GM18951 (cell line): ENCODE data around the gene LIN54.
"Not testable (repeated sequence)": the region's sequence is repeated elsewhere in the genome, so short reads cannot be mapped to it uniquely, and the experiment has no call there.

ENCODE experiments used
- POLR2A ChIP-seq: IDR thresholded peaks from 4 replicates; pipeline ENCODE4 v1.6.1; 2011; ENCODE audit warnings: mild to moderate bottlenecking; ENCODE audit not compliant: insufficient read length, insufficient read depth; ENCODE audit errors: extremely low read depth
- in situ Hi-C: fragments of 300-500 bp; cut with MboI; formaldehyde crosslinking; loops from one replicate; pipeline ENCODE4 v1.12.0; 2022; ENCODE audit warnings: low sequenced_read_pairs, mixed read lengths, inconsistent platforms; ENCODE audit not compliant: unreplicated experiment

Gene LIN54

GRCh38 chr4:82947498-82947897, 63.1 kb downstream of the LIN54 start:
- in situ Hi-C loops, result no loop called here
- TF ChIP-seq POLR2A, result no peak

DNA sequence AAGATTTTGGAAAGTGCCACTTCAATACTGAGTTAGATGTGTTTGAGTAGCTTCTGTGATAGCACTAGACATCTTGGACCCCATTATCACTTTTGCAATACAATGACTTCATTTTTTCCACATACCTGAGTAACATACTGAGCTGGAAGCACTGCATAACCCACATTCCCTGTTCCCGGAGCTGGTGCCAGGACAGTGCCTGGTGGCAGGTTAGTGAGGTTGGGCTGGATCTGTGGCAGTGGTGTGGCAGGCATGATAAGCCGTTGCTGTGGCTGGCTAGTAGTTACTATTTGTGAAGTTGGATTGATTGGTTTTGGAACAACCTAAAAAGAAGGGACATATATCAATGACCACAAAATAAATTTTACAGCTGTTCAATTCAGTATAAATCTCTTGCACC, 71.2 kb downstream of the LIN54 start:
- in situ Hi-C loops, result no loop called here
- TF ChIP-seq POLR2A, result no peak

- in situ Hi-C loops, result no loop called here
- TF ChIP-seq POLR2A, result no peak
These were observed 76.2 kb downstream of the LIN54 start for GRCh38 chr4:82934441-82934840.

DNA sequence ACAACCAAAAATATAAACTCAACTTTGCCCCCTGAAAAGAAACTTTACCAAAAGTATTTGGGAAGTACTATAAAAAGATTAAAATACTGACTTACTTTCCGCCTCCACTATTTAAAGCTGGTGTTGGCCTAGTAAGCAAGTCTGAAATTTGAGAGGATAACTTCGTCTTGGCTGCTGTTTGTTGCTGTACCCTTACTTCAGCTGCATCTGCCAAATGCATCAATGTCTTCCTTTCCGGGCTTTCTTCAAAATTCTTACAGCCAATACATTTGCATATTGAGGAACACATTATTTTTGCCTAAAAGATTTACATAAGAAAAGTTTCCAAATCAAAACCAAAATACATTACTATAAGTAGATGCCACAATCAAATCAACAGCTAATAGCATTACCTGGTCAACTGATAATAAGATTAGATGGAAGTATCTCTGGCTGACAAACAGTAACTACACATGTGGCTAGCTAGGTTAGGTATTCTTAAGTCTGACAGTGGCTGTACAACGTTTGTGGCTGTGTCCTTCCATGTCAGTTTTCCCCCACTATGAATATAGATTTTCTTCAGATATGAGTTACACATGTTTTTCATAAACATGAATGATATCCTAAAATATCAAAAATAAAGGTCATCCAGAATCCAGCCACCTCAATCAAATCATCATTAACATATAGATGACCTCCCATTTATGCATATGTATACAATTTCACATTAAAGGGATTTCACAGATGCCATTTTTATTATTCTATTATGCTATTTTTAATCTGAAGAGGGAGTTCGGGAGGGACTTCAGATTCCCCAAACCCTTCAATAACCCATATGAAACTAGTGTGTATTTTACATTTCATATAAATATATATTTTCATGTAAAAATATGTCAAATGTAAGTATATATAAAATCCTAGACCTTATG, 79.5 kb downstream of the LIN54 start:
- TF ChIP-seq POLR2A, result no peak
- in situ Hi-C loops, result no loop called here

DNA sequence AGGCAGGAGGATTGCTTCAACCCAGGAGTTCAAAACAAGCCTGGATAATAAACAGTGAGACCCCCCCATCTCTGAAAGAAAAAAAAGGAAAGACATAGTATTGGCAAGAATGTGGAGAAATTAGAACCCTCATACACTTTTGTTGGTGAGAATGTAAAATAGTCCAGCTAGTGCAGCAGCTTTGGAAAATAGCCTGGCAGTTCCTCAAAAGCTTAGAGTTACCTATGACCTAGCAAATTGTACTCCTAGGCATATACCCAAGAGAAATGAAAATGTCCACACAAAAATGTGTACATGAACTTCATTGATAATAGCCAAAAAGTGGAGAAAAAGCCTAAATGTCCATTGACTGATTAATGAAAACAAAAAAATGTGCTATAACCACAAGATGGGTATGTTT, 88.8 kb downstream of the LIN54 start:
- TF ChIP-seq POLR2A, result no peak
- in situ Hi-C loops, result no loop called here

DNA sequence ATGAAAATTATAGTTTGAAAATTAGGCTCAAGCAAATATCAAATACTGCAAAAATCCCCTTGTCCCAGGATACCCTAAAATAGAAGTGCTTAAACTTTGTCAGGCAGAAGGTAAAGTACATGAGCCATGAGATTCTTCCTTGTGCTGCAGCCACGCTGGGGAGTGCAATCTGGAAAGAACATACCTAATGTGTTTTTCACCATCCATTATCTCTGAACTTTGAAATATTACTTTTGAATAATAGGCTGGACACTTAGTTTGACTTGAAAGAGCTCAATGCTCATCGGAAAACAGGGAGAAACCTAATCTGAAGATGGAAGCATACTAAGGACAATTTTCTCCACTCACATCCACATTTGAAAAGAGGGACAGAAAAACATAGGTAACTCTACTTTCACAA, 91.2 kb downstream of the LIN54 start:
- in situ Hi-C loops, result no loop called here
- no peak for TF ChIP-seq POLR2A

DNA sequence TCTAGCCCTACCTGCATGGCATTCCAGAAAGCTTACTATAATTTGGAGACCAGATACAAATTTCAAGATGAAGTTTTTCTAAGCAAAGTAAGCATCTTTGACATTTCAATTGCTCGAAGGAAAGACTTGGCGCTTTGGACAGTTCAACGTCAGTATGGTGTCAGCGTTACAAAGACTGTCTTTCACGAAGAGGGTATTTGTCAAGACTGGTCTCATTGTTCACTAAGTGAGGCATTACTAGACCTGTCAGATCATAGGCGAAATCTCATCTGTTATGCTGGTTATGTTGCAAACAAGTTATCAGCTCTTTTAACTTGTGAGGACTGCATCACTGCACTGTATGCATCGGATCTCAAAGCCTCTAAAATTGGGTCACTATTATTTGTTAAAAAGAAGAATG, 92.5 kb downstream of the LIN54 start:
- in situ Hi-C loops, result no loop called here
- TF ChIP-seq POLR2A, result no peak

DNA sequence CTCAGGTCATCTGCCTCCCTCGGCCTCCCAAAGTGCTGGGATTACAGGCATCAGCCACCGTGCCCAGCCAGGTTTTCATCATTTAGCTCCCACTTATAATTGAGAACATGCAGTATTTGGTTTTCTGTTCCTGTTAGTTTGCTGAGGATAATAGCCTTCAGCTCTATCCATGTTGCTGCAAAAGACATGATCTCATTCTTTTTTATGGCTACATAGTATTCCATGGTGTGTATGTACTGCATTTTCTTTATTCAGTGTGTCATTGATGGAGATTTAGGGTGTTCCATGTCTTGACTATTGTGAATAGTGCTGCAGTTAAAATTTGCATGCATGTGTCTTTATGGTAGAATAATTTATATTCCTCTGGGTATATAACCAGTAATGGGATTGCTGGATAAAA, 96.7 kb downstream of the LIN54 start:
- in situ Hi-C loops, result not testable (repeated sequence)

GRCh38 chr4:82913305-82913704, 97.3 kb downstream of the LIN54 start:
- in situ Hi-C loops, result no loop called here
- no peak for TF ChIP-seq POLR2A

DNA sequence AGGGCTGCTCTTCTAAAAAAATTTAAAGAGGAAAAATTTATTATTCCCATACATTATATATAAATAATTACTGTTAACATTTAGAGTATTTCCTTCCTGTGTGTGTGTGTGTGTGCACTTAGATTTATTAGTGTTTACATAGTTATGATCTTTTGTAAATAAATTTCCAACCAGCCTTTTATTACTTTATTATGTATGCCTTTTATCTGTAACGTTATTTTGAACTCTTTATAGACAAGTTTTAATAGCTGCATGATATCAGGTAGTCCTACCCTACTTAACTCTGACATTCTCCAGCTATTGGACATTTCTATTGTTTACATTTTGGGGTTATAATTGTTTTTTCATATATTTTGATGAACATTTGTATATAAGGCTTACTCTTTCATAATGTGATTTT, 101.3 kb downstream of the LIN54 start:
- TF ChIP-seq POLR2A, result no peak
- in situ Hi-C loops, result no loop called here

DNA sequence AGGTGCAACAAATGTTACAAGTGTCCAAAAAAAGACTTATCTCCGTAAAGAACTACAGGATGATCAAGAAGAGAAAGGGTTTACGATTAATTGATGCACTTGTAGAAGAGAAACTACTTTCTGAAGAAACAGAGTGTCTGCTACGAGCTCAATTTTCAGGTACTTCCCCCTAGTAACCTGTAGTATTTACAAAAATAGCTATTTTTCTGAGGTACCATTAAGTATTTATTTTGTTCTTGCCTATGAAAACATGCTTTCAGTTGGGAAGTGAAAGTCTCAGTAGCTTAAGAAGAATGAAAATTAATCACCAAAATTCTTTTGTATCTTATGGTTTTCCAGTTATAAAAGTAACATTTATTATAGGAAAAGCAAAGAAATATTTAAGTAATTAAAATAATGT, 104.2 kb downstream of the LIN54 start:
- in situ Hi-C loops, result no loop called here
- no peak for TF ChIP-seq POLR2A

GRCh38 chr4:82905205-82905604, 105.4 kb downstream of the LIN54 start:
- TF ChIP-seq POLR2A, result no peak
- in situ Hi-C loops, result no loop called here

- in situ Hi-C loops, result no loop called here
These were observed 106.9 kb downstream of the LIN54 start for GRCh38 chr4:82903737-82904136.

DNA sequence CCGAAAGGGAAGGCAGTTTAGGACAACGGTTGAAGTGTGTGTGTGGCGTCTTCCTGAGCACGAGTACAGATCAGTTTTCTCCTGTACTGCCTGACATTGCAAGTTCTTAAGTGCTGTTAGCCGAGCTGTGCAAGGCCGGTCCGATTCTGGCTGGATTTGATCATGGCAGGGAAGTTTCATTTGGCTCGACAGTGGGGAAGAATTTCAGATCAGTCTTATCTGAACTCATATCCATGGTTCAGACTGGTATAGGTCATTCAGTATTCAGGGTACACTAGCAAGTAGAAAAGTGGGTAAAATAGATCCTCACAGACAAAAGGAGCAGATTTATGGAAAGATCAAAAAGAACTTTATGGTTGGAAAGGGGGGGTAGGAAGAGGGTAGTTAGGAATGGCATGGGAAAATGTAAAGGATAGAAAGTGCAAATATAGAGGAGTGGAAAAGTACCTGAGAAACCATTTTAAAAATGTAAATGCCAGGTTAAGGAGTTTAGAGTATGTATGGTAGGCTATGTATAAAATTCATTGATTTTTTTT, 109.4 kb downstream of the LIN54 start:
- no peak for TF ChIP-seq POLR2A
- in situ Hi-C loops, result no loop called here

More at GRCh38 chr4:82903737-82904136, 106.9 kb downstream of the LIN54 start:
- TF ChIP-seq POLR2A, result no peak
